GM12891 (cell line): Measurements from ENCODE around the gene IRX4.

Experiments used
- PAX5 ChIP-seq: IDR thresholded peaks from 2 replicates; pipeline ENCODE4 v1.6.1; 2011; ENCODE audit warnings: low read length, moderate library complexity, mild to moderate bottlenecking; ENCODE audit not compliant: insufficient read depth, severe bottlenecking
- POLR2A ChIP-seq: IDR thresholded peaks from 2 replicates; pipeline ENCODE4 v1.6.1; 2011; ENCODE audit warnings: low read depth, low read length, control low read depth
- POLR2AphosphoS5 ChIP-seq: IDR thresholded peaks from 2 replicates; pipeline ENCODE4 v1.6.1; 2011; ENCODE audit warnings: low read depth, low read length, control low read depth
- POU2F2 ChIP-seq: IDR thresholded peaks from 2 replicates; pipeline ENCODE4 v1.6.1; 2011; ENCODE audit warnings: low read depth, mild to moderate bottlenecking, control low read depth, low read length, moderate library complexity
- SPI1 ChIP-seq: IDR thresholded peaks from 2 replicates; pipeline ENCODE4 v1.6.1; 2011; ENCODE audit warnings: low read depth, low read length, control low read depth
- TAF1 ChIP-seq: IDR thresholded peaks from 2 replicates; pipeline ENCODE4 v1.6.1; 2011; ENCODE audit warnings: low read depth, low read length, control low read depth

- no peak for TF ChIP-seq POLR2A
- TF ChIP-seq POLR2AphosphoS5, result no peak
- TF ChIP-seq SPI1, result no peak
- no peak for TF ChIP-seq TAF1
- TF ChIP-seq PAX5, result no peak
- TF ChIP-seq POU2F2, result no peak
Measured at GRCh38 chr5:1834721-1835429, 47.9 kb downstream of the IRX4 start.
